H1 (cell line): ENCODE data around the gene DDX42. TPM values are rescaled to one million over a fixed set of nuclear protein-coding genes. Genes with fewer than 3 reads are reported as not detected.

ENCODE experiments used
- CTCF ChIA-PET: fragments of 300-600 bp; sonication (Branson Sonifier 250); formaldehyde crosslinking; loops from one replicate; lab custom pipeline; 2021; ENCODE audit not compliant: partially characterized antibody; lab: Charles Lee
- POLR2A ChIA-PET: fragments of 300-600 bp; sonication (Branson Sonifier 250); formaldehyde crosslinking; loops from one replicate; lab custom pipeline; 2021; ENCODE audit warnings: inconsistent platforms; ENCODE audit not compliant: partially characterized antibody; lab: Charles Lee
- DNase-seq, 2 experiments: peaks; one replicate each; pipeline versions ENCODE4 v3.0.0 to v3.0.0-alpha.2; 2010 to 2022; ENCODE audit warnings: low spot score in 2 of 2, low read depth in 1 of 2, mixed read lengths in 1 of 2
- FAIRE-seq: peaks from 2 replicates; lab custom pipeline; 2011; peaks lifted over from hg19 to GRCh38; lab: Jason Lieb, UNC
- H2AFZ ChIP-seq: 2 replicates; pipeline ENCODE4 v1.8.1; 2012; ENCODE audit warnings: low read length, inconsistent platforms
- H2AK5ac ChIP-seq: 2 replicates; pipeline ENCODE4 v1.6.1; 2013; ENCODE audit warnings: low read depth, low read length
- H2BK120ac ChIP-seq: replicated peaks from 2 replicates; pipeline ENCODE3; 2013; ENCODE audit warnings: low read depth, low read length, inconsistent platforms
- H2BK12ac ChIP-seq: 2 replicates; pipeline ENCODE4 v1.6.1; 2013; ENCODE audit warnings: low read depth, low read length
- H2BK15ac ChIP-seq: 2 replicates; pipeline ENCODE4 v1.6.1; 2013; ENCODE audit warnings: low read length
- H2BK20ac ChIP-seq: 2 replicates; pipeline ENCODE4 v1.6.1; 2013; ENCODE audit warnings: low read length
- H2BK5ac ChIP-seq: 2 replicates; pipeline ENCODE4 v1.6.1; 2013; ENCODE audit warnings: low read depth, low read length
- H3K14ac ChIP-seq: 2 replicates; pipeline ENCODE4 v1.6.1; 2013; ENCODE audit warnings: inconsistent platforms; ENCODE audit not compliant: insufficient read length
- H3K18ac ChIP-seq: 2 replicates; pipeline ENCODE4 v1.6.1; 2013; ENCODE audit warnings: low read length; ENCODE audit errors: extremely low read depth
- H3K23ac ChIP-seq: 2 replicates; pipeline ENCODE4 v1.6.1; 2013; ENCODE audit warnings: inconsistent platforms; ENCODE audit not compliant: insufficient read length
- H3K23me2 ChIP-seq: 2 replicates; pipeline ENCODE4 v1.6.1; 2013; ENCODE audit warnings: low read depth, low read length
- H3K27ac ChIP-seq: 2 replicates; pipeline ENCODE4 v1.6.1; 2011; ENCODE audit warnings: low read depth, low read length, inconsistent platforms
- H3K27me3 ChIP-seq, 4 experiments: replicated peaks in 1 of 4; 1 replicate in 1 of 4; 2 replicates in 3 of 4; pipeline versions ENCODE4 v1.6.1 to v1.8.1; 2011 to 2013; ENCODE audit warnings: low read length in 3 of 4, mild to moderate bottlenecking in 3 of 4, inconsistent platforms in 2 of 4, mixed read lengths in 2 of 4, moderate library complexity in 1 of 4; ENCODE audit not compliant: control insufficient read depth in 3 of 4, insufficient read depth in 3 of 4; ENCODE audit errors: extremely low read depth in 1 of 4
- H3K36me3 ChIP-seq, 4 experiments: 2 replicates each; pipeline versions ENCODE4 v1.6.1 to v1.8.1; 2011 to 2013; ENCODE audit warnings: mild to moderate bottlenecking in 4 of 4, low read length in 3 of 4, moderate library complexity in 2 of 4, control low read depth in 1 of 4, inconsistent platforms in 1 of 4; ENCODE audit not compliant: insufficient read depth in 4 of 4, control insufficient read depth in 2 of 4
- H3K4ac ChIP-seq: replicated peaks from 2 replicates; pipeline ENCODE3; 2013; ENCODE audit warnings: low read length, low read depth, mixed read lengths, inconsistent platforms; ENCODE audit not compliant: insufficient read length
- H3K4me1 ChIP-seq, 4 experiments: replicated peaks in 1 of 4; 1 replicate in 1 of 4; 2 replicates in 3 of 4; pipeline versions ENCODE4 v1.6.1 to v1.8.1; 2011 to 2013; ENCODE audit warnings: low read length in 3 of 4, inconsistent platforms in 2 of 4, mixed read lengths in 1 of 4; ENCODE audit not compliant: insufficient read depth in 4 of 4, control insufficient read depth in 3 of 4
- H3K4me2 ChIP-seq, 2 experiments: 2 replicates each; pipeline versions ENCODE4 v1.6.1 to v1.8.1; 2011 to 2013; ENCODE audit warnings: low read depth in 2 of 2, low read length in 2 of 2, control low read depth in 1 of 2, inconsistent platforms in 1 of 2, mild to moderate bottlenecking in 1 of 2; ENCODE audit not compliant: insufficient read depth in 1 of 2
- H3K4me3 ChIP-seq, 4 experiments: fragments of 200-600, 300-600 bp in 1 of 4; sonication (generic), shearing (Covaris generic), sonication (Bioruptor Twin) in 1 of 4; 2 replicates each; pipeline versions ENCODE4 v1.5.1 to v1.8.1; 2011 to 2016; ENCODE audit warnings: low read length in 4 of 4, low read depth in 3 of 4, control low read depth in 2 of 4, inconsistent platforms in 2 of 4, mild to moderate bottlenecking in 2 of 4, mixed read lengths in 1 of 4, moderate library complexity in 1 of 4; ENCODE audit not compliant: insufficient read depth in 2 of 4; ENCODE audit errors: extremely low read depth in 1 of 4
- H3K56ac ChIP-seq: replicated peaks from 2 replicates; pipeline ENCODE3; 2013; ENCODE audit warnings: low read depth, mild to moderate bottlenecking, mixed read lengths, low read length, inconsistent platforms; ENCODE audit not compliant: insufficient read length
- H3K79me1 ChIP-seq: 2 replicates; pipeline ENCODE4 v1.6.1; 2013; ENCODE audit warnings: low read depth, low read length, control low read depth
- H3K79me2 ChIP-seq, 2 experiments: 2 replicates each; pipeline versions ENCODE4 v1.6.1 to v1.8.1; 2012 to 2013; ENCODE audit warnings: low read length in 2 of 2, mild to moderate bottlenecking in 2 of 2, inconsistent platforms in 1 of 2; ENCODE audit not compliant: insufficient read depth in 2 of 2, control insufficient read depth in 1 of 2
- H3K9ac ChIP-seq, 4 experiments: replicated peaks in 1 of 4; 1 replicate in 1 of 4; 2 replicates in 3 of 4; pipeline versions ENCODE4 v1.6.1 to v1.8.1; 2011 to 2013; ENCODE audit warnings: low read depth in 3 of 4, low read length in 3 of 4, control low read depth in 2 of 4, mild to moderate bottlenecking in 2 of 4, moderate library complexity in 2 of 4, inconsistent platforms in 1 of 4; ENCODE audit errors: extremely low read depth in 1 of 4
- H3K9me3 ChIP-seq, 2 experiments: 2 replicates each; pipeline versions ENCODE4 v1.6.1 to v1.8.1; 2012 to 2013; ENCODE audit warnings: mild to moderate bottlenecking in 2 of 2, moderate library complexity in 2 of 2, control low read depth in 1 of 2, inconsistent platforms in 1 of 2, low read depth in 1 of 2, low read length in 1 of 2, mixed read lengths in 1 of 2; ENCODE audit not compliant: insufficient read depth in 2 of 2
- H4K20me1 ChIP-seq, 2 experiments: replicated peaks in 1 of 2; 2 replicates each; pipeline versions ENCODE3 to v1.8.1; 2011 to 2013; ENCODE audit warnings: inconsistent platforms in 2 of 2, low read length in 2 of 2, mild to moderate bottlenecking in 1 of 2; ENCODE audit not compliant: insufficient read depth in 2 of 2, control insufficient read depth in 1 of 2
- H4K5ac ChIP-seq: 2 replicates; pipeline ENCODE4 v1.6.1; 2013; ENCODE audit warnings: low read length, low read depth, mixed read lengths, inconsistent platforms; ENCODE audit not compliant: insufficient read length
- H4K8ac ChIP-seq: 2 replicates; pipeline ENCODE4 v1.8.0; 2013; ENCODE audit warnings: mild to moderate bottlenecking, moderate library complexity, low read length, inconsistent platforms; ENCODE audit not compliant: insufficient read depth; ENCODE audit errors: extremely low read depth
- H4K91ac ChIP-seq: replicated peaks from 2 replicates; pipeline ENCODE3; 2013; ENCODE audit warnings: low read length, mixed read lengths, inconsistent platforms; ENCODE audit not compliant: insufficient read length
- ASH2L ChIP-seq: fragments of 200-600, 300-600 bp; sonication (generic); IDR thresholded peaks from one replicate; pipeline ENCODE4 v1.7.1; 2017; ENCODE audit warnings: low read length
- CBX8 ChIP-seq: fragments of 300-800, 300-1000 bp; sonication (generic); IDR thresholded peaks from 2 replicates; pipeline ENCODE4 v1.7.1; 2016; ENCODE audit warnings: low read depth, low read length, borderline replicate concordance
- CTBP2 ChIP-seq: IDR thresholded peaks from 2 replicates; pipeline ENCODE4 v1.7.0; 2011; ENCODE audit warnings: borderline replicate concordance, mild to moderate bottlenecking, moderate library complexity, mixed read lengths, low read length; ENCODE audit not compliant: insufficient read depth, insufficient read length
- JUN ChIP-seq: IDR thresholded peaks from 2 replicates; pipeline ENCODE4 v1.6.1; 2011; ENCODE audit warnings: low read depth, mild to moderate bottlenecking, improper control_type of control experiment, low read length
- RXRA ChIP-seq: IDR thresholded peaks from 2 replicates; pipeline ENCODE4 v1.6.1; 2011; ENCODE audit warnings: low read depth, mild to moderate bottlenecking, low read length, moderate library complexity; ENCODE audit not compliant: insufficient read depth
- SIRT6 ChIP-seq: IDR thresholded peaks from one replicate; pipeline ENCODE4 v1.7.1; 2012; ENCODE audit warnings: low read length, inconsistent platforms
- SUZ12 ChIP-seq: fragments of 200-600 bp; sonication (generic); IDR thresholded peaks from 2 replicates; pipeline ENCODE4 v1.6.1; 2012; ENCODE audit warnings: mild to moderate bottlenecking, inconsistent platforms, low read length, moderate library complexity, mixed read lengths
- TAF7 ChIP-seq: optimal IDR thresholded peaks from 2 replicates; pipeline ENCODE3; 2011; ENCODE audit warnings: low read depth, mild to moderate bottlenecking, inconsistent platforms, low read length, moderate library complexity, borderline replicate concordance
- ZNF274 ChIP-seq: IDR thresholded peaks from 2 replicates; pipeline ENCODE4 v1.7.0; 2012; ENCODE audit warnings: low read length, borderline replicate concordance; ENCODE audit errors: extremely low read depth
- WGBS, 2 experiments: shearing (Covaris generic) in 1 of 2; methylation state at CpG; one replicate each; pipeline versions ENCODE4 v1.1.6 to v1.1.7; 2013 to 2015; ENCODE audit warnings: low lambda C conversion rate in 2 of 2, mixed read lengths in 2 of 2, inconsistent platforms in 1 of 2, low coverage in 1 of 2, missing lambda C conversion rate in 1 of 2; ENCODE audit not compliant: insufficient replicate concordance in 2 of 2, insufficient coverage in 1 of 2, insufficient read length in 1 of 2; ENCODE audit errors: extremely low coverage in 1 of 2, missing lambda C conversion rate in 1 of 2; 5-methylcytosine and 5-hydroxymethylcytosine counted together
- polyA plus RNA-seq, 7 experiments: library from polyadenylated mRNA; depleted of rRNA in 3 of 7; stranded (reverse) in 5 of 7; unstranded in 2 of 7; fragments of >200 nt in 5 of 7; fragments of 200-250 nt in 2 of 7; gene quantifications; 1 replicate in 5 of 7; 2 replicates in 1 of 7; 4 replicates in 1 of 7; pipeline versions ENCODE4 v1.2.1 to v1.2.3, GENCODE V29; 2011 to 2013; ENCODE audit warnings: missing spikeins in 2 of 7, mixed read lengths in 2 of 7
- total RNA-seq: library from RNA; stranded (reverse); fragmentation: NEBNext Ultra II Directional; extraction: Animal tissue kit (Norgen Biotek cat#: 25700); gene quantifications from 2 replicates; pipeline ENCODE4 v1.2.1, GENCODE V29; 2021

Gene DDX42
- total and polyA plus RNA-seq, 2 of the 8 experiments (the other 6 are each of a cell fraction or from before 2014, with no cell fraction given): 40.6 to 114 TPM

DNA sequence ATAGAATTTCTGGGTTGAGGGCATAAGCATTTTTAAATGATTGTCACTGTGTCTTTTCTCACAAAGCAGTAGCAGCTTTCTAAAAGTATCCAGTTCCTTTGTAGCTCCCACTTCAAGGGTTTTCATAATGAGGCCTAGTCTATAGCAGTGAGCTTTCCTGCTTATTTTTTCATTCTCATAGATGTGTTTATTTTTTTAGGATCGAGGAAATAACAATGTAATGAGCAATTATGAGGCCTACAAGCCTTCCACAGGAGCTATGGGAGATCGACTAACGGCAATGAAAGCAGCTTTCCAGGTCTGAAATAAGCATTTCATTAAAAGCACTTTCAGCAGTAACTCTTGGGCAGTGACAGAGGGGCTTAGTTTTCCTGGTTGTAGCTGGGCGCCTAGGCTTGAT is 42.7 kb downstream of the DDX42 start:
- ChIA-PET CTCF (interaction anchor here (1.0 to 1.2 kb wide), 4 partner anchors 10 to 25 kb away, joined by 3 to 4 read pairs (median 3); no protein-coding TSS in a partner anchor), POLR2A (interaction anchor here (1.4 to 32.3 kb wide), 4 partner anchors 12 to 55 kb away, joined by 4 to 593 read pairs (median 244); partner anchors contain the start of genes CCDC47, DDX42, FTSJ3 and PSMC5)
- no peak for FAIRE-seq
- Histone ChIP-seq H2BK15ac (no peak overlapping the region), H2BK12ac (no peak overlapping the region), H3K9ac (no peak overlapping the region), H3K23ac (no peak overlapping the region), H3K56ac (no peak overlapping the region), H3K18ac (no peak overlapping the region)
- WGBS, 2 experiments: 94% methylated on average over 4 of the region's 4 CpGs; no CpG with 5 or more reads in 1 of the 2 experiments
- no peak for TF ChIP-seq CBX8
- no peak for TF ChIP-seq JUN
- TF ChIP-seq SUZ12: no peak
- TF ChIP-seq SIRT6: no peak
- no peak for TF ChIP-seq ZNF274
- no peak for TF ChIP-seq ASH2L
- no peak for TF ChIP-seq TAF7
- TF ChIP-seq RXRA: no peak
- no peak for TF ChIP-seq CTBP2
- TF ChIP-seq, all 59 proteins: peak for 0
- no peaks in the 10 kb centered on the region for H3K23me2 ChIP-seq
- H3K4me2 ChIP-seq: no peak overlapping the region
- H4K8ac ChIP-seq: no peak overlapping the region
- no peak overlapping the region for H3K4me3 ChIP-seq
- no peaks in the 10 kb centered on the region for H3K9me3 ChIP-seq
- no peak overlapping the region for H2AK5ac ChIP-seq
- no peak overlapping the region for H2BK5ac ChIP-seq
- H3K27ac ChIP-seq: no peak overlapping the region
- peaks cover 9 to 30% of the 10 kb centered on the region in 2 experiments for H4K20me1 ChIP-seq
- H3K4ac ChIP-seq: no peak overlapping the region
- no peaks in the 10 kb centered on the region for H3K79me2 ChIP-seq
- no peak overlapping the region for H2BK20ac ChIP-seq
- no peak overlapping the region for H2AFZ ChIP-seq
- H2BK120ac ChIP-seq: no peak overlapping the region
- DNase-seq: no peak
- H3K27me3 ChIP-seq: no peaks in the 10 kb centered on the region
- no peak overlapping the region for H4K5ac ChIP-seq
- H3K4me1 ChIP-seq: no peaks in the 10 kb centered on the region
- no peak overlapping the region for H4K91ac ChIP-seq
- no peaks in the 10 kb centered on the region; the same call in none of the 2 replicates for H3K79me1 ChIP-seq
- H3K14ac ChIP-seq: no peak overlapping the region
- H3K36me3 ChIP-seq: peaks cover 59 to 97% (median 92%) of the 10 kb centered on the region in 4 experiments
